ENCODE measurements around the gene SUB1. TPM values are rescaled to one million over a fixed set of nuclear protein-coding genes. Genes with fewer than 3 reads are reported as not detected.

Gene SUB1
- polyA plus RNA-seq, 1 donor (not counting 4 experiments of a cell fraction or from before 2014, with no cell fraction given): 432 TPM

DNA sequence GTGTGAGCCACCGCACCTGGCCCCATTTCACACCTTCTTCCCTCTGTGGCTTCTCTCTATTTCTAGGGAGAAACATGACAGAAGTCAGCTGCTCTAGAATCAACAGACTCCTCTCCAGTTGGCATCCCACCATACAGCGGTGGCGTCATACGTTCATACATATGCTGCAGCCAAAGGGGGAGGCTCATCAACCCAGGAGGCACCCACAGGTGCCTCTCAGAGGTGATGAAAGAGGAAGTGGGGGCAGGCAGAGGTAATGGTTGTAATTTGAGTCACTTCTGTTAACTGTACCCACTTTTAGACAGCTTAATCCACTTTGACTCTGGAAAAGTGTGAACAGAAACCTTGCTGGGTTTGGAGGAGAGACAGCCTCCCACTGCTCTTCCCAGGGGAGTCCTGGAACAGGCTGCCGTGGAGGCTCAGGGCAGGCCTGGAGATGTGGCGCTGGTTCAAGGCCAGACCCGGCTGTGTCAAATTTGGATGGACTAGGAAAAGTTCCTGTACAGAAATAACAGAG is 47.3 kb upstream of the SUB1 start:
- Histone ChIP-seq H3K9me1 (ENCODE audit: control insufficient read depth, extremely low read depth, insufficient read depth, low read length) (no peaks in the 10 kb centered on the region), H3K27me3 (ENCODE audit: control insufficient read depth, extremely low read depth, insufficient read depth, low read length) (no peaks in the 10 kb centered on the region), H4K20me1 (ENCODE audit: control insufficient read depth, extremely low read depth, insufficient read depth, low read length) (no peaks in the 10 kb centered on the region), H3K9ac (ENCODE audit: control insufficient read depth, extremely low read depth, insufficient read depth, low read length) (no peak overlapping the region), H3K4me2 (ENCODE audit: control insufficient read depth, extremely low read depth, insufficient read depth, low read depth, low read length) (no peak overlapping the region), H3K4me1 (ENCODE audit: control insufficient read depth, extremely low read depth, insufficient read depth, low read length) (peaks cover 7% of the 10 kb centered on the region), H3K27ac (ENCODE audit: control insufficient read depth, insufficient read depth, low read length) (no peak overlapping the region), H2AFZ (ENCODE audit: control insufficient read depth, low read length) (no peak overlapping the region), H3K9me3 (ENCODE audit: control insufficient read depth, low read depth, low read length) (no peaks in the 10 kb centered on the region), H3K36me3 (ENCODE audit: control insufficient read depth in 2 of 2, extremely low read depth in 1 of 2, insufficient read depth in 2 of 2, low read length in 2 of 2) (no peaks in the 10 kb centered on the region), H3K79me2 (ENCODE audit: control insufficient read depth, insufficient read depth, low read length) (no peaks in the 10 kb centered on the region), H3K4me3 (ENCODE audit: control insufficient read depth in 2 of 3, extremely low read depth in 1 of 3, insufficient read depth in 2 of 3, low read depth in 1 of 3, low read length in 3 of 3) (no peak overlapping the region)
- DNase-seq (ENCODE audit: low read depth, low spot score) (no peak), FAIRE-seq (no peak)
- TF ChIP-seq, protein P1, sequence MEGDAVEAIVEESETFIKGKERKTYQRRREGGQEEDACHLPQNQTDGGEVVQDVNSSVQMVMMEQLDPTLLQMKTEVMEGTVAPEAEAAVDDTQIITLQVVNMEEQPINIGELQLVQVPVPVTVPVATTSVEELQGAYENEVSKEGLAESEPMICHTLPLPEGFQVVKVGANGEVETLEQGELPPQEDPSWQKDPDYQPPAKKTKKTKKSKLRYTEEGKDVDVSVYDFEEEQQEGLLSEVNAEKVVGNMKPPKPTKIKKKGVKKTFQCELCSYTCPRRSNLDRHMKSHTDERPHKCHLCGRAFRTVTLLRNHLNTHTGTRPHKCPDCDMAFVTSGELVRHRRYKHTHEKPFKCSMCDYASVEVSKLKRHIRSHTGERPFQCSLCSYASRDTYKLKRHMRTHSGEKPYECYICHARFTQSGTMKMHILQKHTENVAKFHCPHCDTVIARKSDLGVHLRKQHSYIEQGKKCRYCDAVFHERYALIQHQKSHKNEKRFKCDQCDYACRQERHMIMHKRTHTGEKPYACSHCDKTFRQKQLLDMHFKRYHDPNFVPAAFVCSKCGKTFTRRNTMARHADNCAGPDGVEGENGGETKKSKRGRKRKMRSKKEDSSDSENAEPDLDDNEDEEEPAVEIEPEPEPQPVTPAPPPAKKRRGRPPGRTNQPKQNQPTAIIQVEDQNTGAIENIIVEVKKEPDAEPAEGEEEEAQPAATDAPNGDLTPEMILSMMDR (optimal IDR thresholded peaks at IDR 0.05 in 1 of 3, IDR thresholded peaks at IDR 0.05 in 1 of 3, conservative IDR thresholded peaks at IDR 0.05 in 1 of 3; ENCODE audit: extremely low read depth in 1 of 3, insufficient read depth in 2 of 3, low read length in 3 of 3): no peak
- no peak for TF ChIP-seq EZH2 (IDR thresholded peaks at IDR 0.05; ENCODE audit: low read length)
- dilution Hi-C loops (cut with MboI; ENCODE audit: extremely low pct_ligation_motif_present, low sequenced_read_pairs): no loop called here

DNA sequence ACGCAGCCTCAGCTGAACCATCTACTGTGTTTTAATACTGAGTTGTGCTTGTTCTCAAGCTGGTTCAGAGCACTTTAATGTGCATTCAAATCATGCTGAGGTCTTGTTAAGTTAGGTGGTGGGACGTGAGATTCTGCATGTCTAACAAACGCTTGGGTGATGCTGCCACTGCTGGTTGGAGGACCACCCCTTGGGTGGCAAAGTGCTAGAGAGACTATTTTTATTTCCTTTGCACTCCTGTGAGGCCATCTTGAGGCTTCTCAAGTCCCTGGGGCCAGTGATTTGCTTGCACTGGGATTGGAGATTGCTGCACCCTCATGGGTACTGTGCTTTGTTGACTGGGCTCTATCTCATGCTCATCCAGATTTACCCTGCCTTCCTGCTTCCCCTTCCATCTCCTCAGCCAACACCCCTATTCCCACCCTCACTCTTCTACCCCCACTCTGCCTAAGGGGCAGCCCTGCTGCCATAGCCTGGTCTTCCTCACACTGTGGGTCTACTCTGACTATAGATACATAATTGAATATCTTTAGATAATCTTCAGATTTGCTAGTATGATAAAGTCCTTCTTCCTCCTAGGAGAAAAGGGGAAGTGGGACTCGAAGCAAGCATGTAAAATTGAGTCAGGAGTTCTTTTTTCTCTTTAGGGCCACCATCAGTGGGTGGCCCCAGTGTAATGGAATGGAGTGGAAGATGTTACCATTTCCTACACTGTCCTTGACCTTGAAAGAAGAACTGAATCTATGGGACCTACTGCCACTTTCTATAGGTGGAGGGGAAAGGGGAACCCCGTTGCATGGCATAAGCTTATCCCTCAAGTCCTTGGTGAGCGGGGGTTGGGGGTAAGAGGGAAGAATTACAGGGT is 45.1 kb upstream of the SUB1 start:
- dilution Hi-C loops (cut with MboI; ENCODE audit: extremely low pct_ligation_motif_present, low sequenced_read_pairs): no loop called here
- Histone ChIP-seq H3K4me3 (ENCODE audit: control insufficient read depth in 2 of 3, extremely low read depth in 1 of 3, insufficient read depth in 2 of 3, low read depth in 1 of 3, low read length in 3 of 3) (no peak overlapping the region), H3K9me1 (ENCODE audit: control insufficient read depth, extremely low read depth, insufficient read depth, low read length) (no peaks in the 10 kb centered on the region), H3K9me3 (ENCODE audit: control insufficient read depth, low read depth, low read length) (no peaks in the 10 kb centered on the region), H3K36me3 (ENCODE audit: control insufficient read depth in 2 of 2, extremely low read depth in 1 of 2, insufficient read depth in 2 of 2, low read length in 2 of 2) (no peaks in the 10 kb centered on the region), H4K20me1 (ENCODE audit: control insufficient read depth, extremely low read depth, insufficient read depth, low read length) (no peaks in the 10 kb centered on the region), H3K27ac (ENCODE audit: control insufficient read depth, insufficient read depth, low read length) (no peak overlapping the region), H3K27me3 (ENCODE audit: control insufficient read depth, extremely low read depth, insufficient read depth, low read length) (no peaks in the 10 kb centered on the region), H3K79me2 (ENCODE audit: control insufficient read depth, insufficient read depth, low read length) (no peaks in the 10 kb centered on the region), H3K9ac (ENCODE audit: control insufficient read depth, extremely low read depth, insufficient read depth, low read length) (no peak overlapping the region), H3K4me1 (ENCODE audit: control insufficient read depth, extremely low read depth, insufficient read depth, low read length) (peaks cover 7% of the 10 kb centered on the region), H3K4me2 (ENCODE audit: control insufficient read depth, extremely low read depth, insufficient read depth, low read depth, low read length) (no peak overlapping the region), H2AFZ (ENCODE audit: control insufficient read depth, low read length) (no peak overlapping the region)
- DNase-seq (ENCODE audit: low read depth, low spot score) (no peak), FAIRE-seq (no peak)
- TF ChIP-seq, protein P1 (optimal IDR thresholded peaks at IDR 0.05 in 1 of 3, IDR thresholded peaks at IDR 0.05 in 1 of 3, conservative IDR thresholded peaks at IDR 0.05 in 1 of 3; ENCODE audit: extremely low read depth in 1 of 3, insufficient read depth in 2 of 3, low read length in 3 of 3): no peak
- TF ChIP-seq EZH2 (IDR thresholded peaks at IDR 0.05; ENCODE audit: low read length): no peak

All from keratinocyte (primary cell).